ENCODE data around the gene AFMID.
A peak's percentile ranks its signal among the peaks of the same experiment; 100 is the strongest.
"Not testable (repeated sequence)": the region's sequence is repeated elsewhere in the genome, so short reads cannot be mapped to it uniquely, and the experiment has no call there.

The AFMID gene

DNA sequence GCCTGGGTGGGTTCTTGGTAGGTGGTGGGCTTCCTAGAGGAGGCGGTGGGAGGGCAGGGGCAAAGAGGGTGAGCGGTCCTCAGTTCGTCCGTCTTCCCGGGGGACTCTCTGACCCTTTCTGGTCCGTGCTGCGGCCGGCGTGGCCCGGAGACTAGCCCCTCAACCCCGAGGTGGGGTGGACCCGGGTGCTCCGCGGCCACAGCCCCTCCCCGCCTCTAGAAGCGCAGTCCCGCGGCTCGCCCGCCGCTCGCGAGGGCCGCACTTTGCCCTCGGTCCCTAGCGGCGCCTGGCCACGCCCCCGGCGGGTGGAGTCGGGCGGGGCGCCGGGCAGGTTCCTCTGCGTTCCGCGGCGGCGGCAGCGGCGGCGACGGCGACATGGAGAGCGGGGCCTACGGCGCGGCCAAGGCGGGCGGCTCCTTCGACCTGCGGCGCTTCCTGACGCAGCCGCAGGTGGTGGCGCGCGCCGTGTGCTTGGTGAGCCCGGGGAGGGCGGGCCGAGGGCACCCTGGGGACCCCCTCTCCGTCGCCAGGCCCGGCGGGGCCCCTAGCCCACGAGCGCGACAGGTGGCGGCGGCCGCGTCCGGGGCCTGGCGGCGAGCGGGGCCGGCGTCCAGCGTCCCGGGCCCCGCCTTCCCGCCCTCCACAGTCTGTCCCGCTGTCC lies 18.8 kb upstream of the AFMID start, which contains the start of gene SYNGR2:
SYNGR2 (plus strand) TSS at position 340 of the 661 bp plus-strand sequence; CDS start at position 376, 36 bp downstream.
- Histone ChIP-seq H3K4me1 (ENCODE audit: insufficient read depth, low read length) (peaks cover 11% of the 10 kb centered on the region), H3K27me3 (ENCODE audit: insufficient read depth, low read length) (no peaks in the 10 kb centered on the region), H3K9me3 (ENCODE audit: low read length) (no peaks in the 10 kb centered on the region), H3K36me3 (ENCODE audit: insufficient read depth, low read length) (peaks cover 3% of the 10 kb centered on the region), H3K4me3 (ENCODE audit: low read length) (peak within 1 kb of the TSS; percentile 57), H2AFZ (ENCODE audit: low read depth, low read length) (peak within 1 kb of the TSS; percentile 92)

DNA sequence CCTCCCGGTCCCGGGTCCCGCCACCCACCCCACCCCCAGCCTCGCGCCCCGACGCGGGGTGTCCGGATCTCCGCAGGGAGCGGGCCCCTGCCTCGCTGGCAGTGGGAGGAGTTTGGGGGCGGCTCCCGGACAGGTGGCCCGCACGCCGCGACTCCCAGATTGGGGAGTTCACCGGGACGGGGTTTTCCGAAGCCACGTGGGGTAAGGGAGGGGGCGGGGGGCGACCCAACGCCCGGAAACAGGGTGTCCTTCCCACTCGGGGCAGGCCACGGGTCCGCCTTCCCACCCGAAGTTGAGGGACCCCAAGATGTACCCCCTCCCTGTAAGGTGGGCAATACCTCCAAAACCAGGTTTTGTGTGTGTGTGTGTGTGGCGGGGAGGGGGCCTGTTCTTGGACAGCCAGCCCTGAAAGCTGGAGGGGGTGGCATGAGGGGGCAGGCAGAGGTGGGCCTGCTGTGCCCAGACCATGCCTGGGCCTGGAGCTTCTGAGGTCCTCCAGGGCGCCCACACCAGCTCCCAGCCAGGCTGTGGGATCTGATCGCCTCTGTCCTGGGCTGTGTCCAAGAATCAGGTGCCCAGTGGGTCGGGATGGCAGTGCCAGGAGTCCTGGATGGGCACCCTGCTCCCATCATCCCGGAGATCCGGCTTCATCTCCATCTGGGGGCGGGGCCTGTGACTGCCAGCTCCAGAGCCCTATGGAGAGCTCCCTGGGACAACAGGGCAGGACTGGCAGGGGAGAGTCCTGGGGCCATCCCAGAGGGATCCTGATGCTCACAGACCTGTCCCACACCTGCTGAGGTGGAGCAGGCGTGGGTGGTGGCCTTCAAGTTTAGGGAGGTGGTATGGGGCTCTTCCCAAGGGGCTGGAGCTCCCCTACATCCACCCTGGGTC lies 18.0 kb upstream of the AFMID start:
- peak overlapping the region; percentile 92 for H2AFZ ChIP-seq (ENCODE audit: low read depth, low read length)

DNA sequence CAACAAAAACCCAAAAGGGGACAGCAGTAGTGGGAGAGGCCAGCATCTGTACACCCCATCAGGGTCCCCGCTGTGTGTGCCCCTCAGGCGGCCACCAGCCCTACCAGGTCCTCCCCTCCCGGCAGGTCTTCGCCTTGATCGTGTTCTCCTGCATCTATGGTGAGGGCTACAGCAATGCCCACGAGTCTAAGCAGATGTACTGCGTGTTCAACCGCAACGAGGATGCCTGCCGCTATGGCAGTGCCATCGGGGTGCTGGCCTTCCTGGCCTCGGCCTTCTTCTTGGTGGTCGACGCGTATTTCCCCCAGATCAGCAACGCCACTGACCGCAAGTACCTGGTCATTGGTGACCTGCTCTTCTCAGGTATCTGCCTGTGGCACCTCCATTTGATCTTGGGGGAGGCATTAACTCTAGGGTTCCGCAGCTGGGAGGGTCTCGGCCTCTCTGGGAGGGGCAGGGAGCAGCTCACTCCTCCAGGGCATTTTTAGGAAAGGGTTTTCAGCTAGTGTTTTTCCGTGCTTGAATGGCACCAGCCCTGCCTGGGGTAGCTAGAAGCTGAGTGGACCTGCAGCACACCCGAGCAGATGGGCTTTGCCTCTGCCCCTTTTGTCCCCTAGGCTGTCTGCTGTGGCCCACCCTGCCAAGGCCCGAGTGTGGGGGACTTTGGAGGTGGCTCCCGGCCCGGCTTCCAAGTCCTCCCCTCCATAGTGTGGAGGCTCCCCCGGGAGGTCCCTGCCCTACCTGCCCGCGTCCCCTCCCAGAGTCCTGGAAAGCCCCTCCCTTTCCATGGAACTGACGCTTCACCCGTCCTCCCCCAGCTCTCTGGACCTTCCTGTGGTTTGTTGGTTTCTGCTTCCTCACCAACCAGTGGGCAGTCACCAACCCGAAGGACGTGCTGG lies 16.2 kb upstream of the AFMID start:
- peaks cover 21% of the 10 kb centered on the region for H3K36me3 ChIP-seq (ENCODE audit: insufficient read depth, low read length)
- peaks cover 11% of the 10 kb centered on the region for H3K4me1 ChIP-seq (ENCODE audit: insufficient read depth, low read length)
- no peaks in the 10 kb centered on the region for H3K9me3 ChIP-seq (ENCODE audit: low read length)
- H3K27me3 ChIP-seq (ENCODE audit: insufficient read depth, low read length) = no peaks in the 10 kb centered on the region
- no peak overlapping the region for H2AFZ ChIP-seq (ENCODE audit: low read depth, low read length)
- H3K4me3 ChIP-seq (ENCODE audit: low read length) = no peak overlapping the region

More for the DNA sequence above, 18.0 kb upstream of the AFMID start:
- no peaks in the 10 kb centered on the region for H3K27me3 ChIP-seq (ENCODE audit: insufficient read depth, low read length)
- H3K4me1 ChIP-seq (ENCODE audit: insufficient read depth, low read length) = peaks cover 11% of the 10 kb centered on the region
- H3K4me3 ChIP-seq (ENCODE audit: low read length) = peak overlapping the region; percentile 57
- H3K36me3 ChIP-seq (ENCODE audit: insufficient read depth, low read length) = peaks cover 8% of the 10 kb centered on the region
- no peaks in the 10 kb centered on the region for H3K9me3 ChIP-seq (ENCODE audit: low read length)

DNA sequence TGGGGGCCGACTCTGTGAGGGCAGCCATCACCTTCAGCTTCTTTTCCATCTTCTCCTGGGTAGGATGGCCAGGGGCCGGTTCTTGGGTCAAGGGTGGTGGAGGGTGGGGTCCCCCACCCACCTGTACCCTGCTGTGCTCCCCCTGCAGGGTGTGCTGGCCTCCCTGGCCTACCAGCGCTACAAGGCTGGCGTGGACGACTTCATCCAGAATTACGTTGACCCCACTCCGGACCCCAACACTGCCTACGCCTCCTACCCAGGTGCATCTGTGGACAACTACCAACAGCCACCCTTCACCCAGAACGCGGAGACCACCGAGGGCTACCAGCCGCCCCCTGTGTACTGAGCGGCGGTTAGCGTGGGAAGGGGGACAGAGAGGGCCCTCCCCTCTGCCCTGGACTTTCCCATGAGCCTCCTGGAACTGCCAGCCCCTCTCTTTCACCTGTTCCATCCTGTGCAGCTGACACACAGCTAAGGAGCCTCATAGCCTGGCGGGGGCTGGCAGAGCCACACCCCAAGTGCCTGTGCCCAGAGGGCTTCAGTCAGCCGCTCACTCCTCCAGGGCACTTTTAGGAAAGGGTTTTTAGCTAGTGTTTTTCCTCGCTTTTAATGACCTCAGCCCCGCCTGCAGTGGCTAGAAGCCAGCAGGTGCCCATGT lies 15.4 kb upstream of the AFMID start:
- peaks cover 25% of the 10 kb centered on the region for H3K36me3 ChIP-seq (ENCODE audit: insufficient read depth, low read length)

DNA sequence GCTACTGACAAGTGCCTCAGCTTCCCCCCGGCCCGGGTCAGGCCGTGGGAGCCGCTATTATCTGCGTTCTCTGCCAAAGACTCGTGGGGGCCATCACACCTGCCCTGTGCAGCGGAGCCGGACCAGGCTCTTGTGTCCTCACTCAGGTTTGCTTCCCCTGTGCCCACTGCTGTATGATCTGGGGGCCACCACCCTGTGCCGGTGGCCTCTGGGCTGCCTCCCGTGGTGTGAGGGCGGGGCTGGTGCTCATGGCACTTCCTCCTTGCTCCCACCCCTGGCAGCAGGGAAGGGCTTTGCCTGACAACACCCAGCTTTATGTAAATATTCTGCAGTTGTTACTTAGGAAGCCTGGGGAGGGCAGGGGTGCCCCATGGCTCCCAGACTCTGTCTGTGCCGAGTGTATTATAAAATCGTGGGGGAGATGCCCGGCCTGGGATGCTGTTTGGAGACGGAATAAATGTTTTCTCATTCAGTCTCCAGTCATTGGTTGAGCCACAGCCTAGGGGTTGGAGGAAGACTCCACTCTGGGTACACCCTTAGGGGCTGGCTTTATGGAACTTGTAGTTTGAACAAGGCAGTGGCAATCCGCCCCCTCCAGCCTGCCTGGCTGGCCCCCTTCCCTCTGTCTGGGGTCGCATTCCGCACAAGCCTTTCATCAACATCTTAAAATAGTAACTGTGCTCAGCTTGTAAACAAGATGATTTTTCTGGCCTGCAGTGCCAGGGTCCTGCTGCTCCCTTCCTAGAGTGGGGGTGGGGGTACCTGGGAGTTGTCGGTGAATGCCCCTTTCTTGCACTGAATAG lies 14.7 kb upstream of the AFMID start:
- Histone ChIP-seq H3K9me3 (ENCODE audit: low read length) (no peaks in the 10 kb centered on the region), H3K36me3 (ENCODE audit: insufficient read depth, low read length) (peaks cover 25% of the 10 kb centered on the region), H3K4me3 (ENCODE audit: low read length) (no peak overlapping the region), H2AFZ (ENCODE audit: low read depth, low read length) (no peak overlapping the region), H3K4me1 (ENCODE audit: insufficient read depth, low read length) (peaks cover 11% of the 10 kb centered on the region), H3K27me3 (ENCODE audit: insufficient read depth, low read length) (no peaks in the 10 kb centered on the region)

More for the DNA sequence above, 15.4 kb upstream of the AFMID start:
- not testable (repeated sequence) for H3K27me3 ChIP-seq (ENCODE audit: insufficient read depth, low read length); H2AFZ ChIP-seq (ENCODE audit: low read depth, low read length); H3K4me3 ChIP-seq (ENCODE audit: low read length); H3K9me3 ChIP-seq (ENCODE audit: low read length)
- H3K4me1 ChIP-seq (ENCODE audit: insufficient read depth, low read length) = peaks cover 11% of the 10 kb centered on the region

DNA sequence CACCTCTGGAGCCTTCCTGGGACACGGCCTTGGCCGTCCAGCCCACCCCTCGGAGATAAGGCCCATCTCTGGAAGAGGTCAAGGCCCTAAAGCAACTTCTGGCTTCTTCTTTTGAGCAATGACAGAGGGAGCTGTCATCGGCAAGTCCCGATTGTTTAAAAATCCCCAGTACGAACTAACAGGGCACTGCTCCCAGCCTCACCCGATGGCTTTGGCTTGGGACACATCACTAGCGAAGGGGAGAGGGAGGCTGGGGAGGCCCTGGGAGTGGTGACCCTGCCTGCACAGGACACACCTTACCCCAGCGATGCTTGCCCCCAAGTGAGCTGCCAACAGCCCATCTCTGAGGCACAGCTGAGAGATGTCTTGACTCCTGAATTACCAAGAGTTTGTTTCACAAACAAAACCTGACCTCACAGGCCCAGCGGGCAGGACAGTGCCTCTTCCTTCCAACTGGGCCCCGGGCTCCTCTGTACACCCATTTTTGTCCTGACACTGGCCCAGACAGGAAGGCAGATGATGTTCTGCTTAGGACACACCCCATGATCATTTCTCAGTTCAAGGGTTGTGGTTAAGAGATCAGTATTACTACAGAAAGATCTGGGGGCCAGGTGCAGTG lies 14.0 kb upstream of the AFMID start:
- Histone ChIP-seq H2AFZ (ENCODE audit: low read depth, low read length) (no peak overlapping the region), H3K9me3 (ENCODE audit: low read length) (no peaks in the 10 kb centered on the region), H3K4me3 (ENCODE audit: low read length) (no peak overlapping the region), H3K27me3 (ENCODE audit: insufficient read depth, low read length) (no peaks in the 10 kb centered on the region), H3K36me3 (ENCODE audit: insufficient read depth, low read length) (peaks cover 26% of the 10 kb centered on the region), H3K4me1 (ENCODE audit: insufficient read depth, low read length) (peaks cover 7% of the 10 kb centered on the region)

DNA sequence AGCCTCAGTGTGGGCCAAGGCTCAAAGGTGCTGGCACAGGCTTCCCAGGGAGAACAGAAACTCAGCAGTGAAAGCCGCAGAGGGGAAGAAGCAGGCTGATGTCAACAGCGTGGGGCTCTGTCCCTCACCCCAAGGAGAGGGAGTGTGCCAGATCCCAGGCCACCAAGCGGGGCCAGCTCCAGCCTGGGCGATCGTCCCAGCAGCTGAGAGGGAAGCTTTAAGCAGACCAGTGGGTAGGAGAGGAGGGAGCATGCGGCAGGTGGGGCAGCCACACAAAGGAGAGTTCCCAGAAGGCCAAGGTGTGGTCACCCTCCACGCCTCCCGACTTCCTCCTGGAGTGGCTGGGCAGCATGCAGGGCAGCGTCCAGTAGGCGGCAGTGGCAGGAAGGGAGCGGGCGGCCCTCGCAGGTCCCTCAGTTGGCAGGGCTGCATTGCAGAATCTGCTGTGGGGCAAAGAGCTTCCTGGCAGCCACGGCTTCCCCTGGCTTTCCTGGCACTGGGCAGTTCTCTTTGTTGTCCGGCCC lies 12.8 kb upstream of the AFMID start:
- Histone ChIP-seq H3K9me3 (ENCODE audit: low read length) (no peaks in the 10 kb centered on the region), H2AFZ (ENCODE audit: low read depth, low read length) (no peak overlapping the region), H3K36me3 (ENCODE audit: insufficient read depth, low read length) (peaks cover 37% of the 10 kb centered on the region), H3K4me1 (ENCODE audit: insufficient read depth, low read length) (peaks cover 2% of the 10 kb centered on the region), H3K27me3 (ENCODE audit: insufficient read depth, low read length) (no peaks in the 10 kb centered on the region), H3K4me3 (ENCODE audit: low read length) (no peak overlapping the region)

DNA sequence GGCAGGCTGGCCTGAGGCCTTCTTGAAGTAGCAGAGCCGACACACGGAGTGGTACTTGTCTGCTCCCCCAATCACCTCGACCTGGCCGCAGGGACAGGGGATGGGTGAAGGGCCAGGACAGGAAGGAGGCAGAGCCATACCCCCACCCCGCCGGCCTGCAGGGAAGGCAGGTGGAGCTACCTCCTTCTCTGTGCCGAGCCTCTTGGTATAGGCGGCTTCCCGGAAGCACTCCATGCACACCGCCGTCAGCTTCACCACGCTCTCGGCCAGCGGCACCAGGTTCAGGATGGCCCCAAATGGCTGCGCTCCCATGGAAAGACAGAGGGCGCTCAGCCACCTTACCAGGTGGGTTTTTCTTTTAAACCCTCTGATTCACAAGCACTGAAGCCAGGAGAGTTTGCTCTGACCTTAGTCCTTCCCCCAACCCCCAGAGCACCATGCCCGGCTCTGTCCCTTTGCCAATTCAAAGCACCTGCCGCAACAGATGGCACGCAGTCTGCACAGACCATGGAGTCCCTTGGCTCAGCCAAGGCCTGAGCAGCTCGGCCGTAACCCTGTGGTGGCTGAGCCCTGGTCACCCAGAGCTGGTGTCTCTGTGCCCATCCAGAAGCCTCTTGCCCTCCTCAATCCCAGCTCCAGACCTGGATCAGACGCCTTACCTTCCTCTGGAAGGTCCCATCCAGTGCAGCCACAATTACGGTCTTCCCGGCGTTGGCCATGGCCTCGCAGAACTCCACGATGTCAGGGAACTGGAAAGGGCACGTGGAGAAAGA lies 12.1 kb upstream of the AFMID start:
- Histone ChIP-seq H3K4me3 (ENCODE audit: low read length) (no peak overlapping the region), H3K27me3 (ENCODE audit: insufficient read depth, low read length) (no peaks in the 10 kb centered on the region), H2AFZ (ENCODE audit: low read depth, low read length) (no peak overlapping the region), H3K4me1 (ENCODE audit: insufficient read depth, low read length) (peaks cover 2% of the 10 kb centered on the region), H3K36me3 (ENCODE audit: insufficient read depth, low read length) (peaks cover 43% of the 10 kb centered on the region), H3K9me3 (ENCODE audit: low read length) (no peaks in the 10 kb centered on the region)

DNA sequence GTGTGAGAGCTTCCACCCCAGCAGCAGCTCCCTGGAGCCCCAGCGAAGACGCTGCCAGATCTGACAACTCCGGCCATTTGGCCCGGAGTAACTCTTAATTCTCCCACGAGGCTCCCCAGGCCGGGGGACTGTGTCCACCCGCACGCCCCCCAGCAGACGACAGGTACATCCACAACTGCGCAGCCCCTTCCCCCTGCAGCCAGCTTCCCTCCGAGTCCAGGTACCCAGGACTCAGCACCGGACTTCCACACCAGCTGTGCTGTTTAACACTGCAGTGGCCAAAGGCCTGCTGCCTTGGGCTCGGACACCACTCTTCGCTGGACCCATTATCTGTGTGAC lies 11.6 kb upstream of the AFMID start:
- peaks cover 2% of the 10 kb centered on the region for H3K4me1 ChIP-seq (ENCODE audit: insufficient read depth, low read length)
- no peak overlapping the region for H3K4me3 ChIP-seq (ENCODE audit: low read length)
- no peaks in the 10 kb centered on the region for H3K27me3 ChIP-seq (ENCODE audit: insufficient read depth, low read length)
- no peak overlapping the region for H2AFZ ChIP-seq (ENCODE audit: low read depth, low read length)
- H3K9me3 ChIP-seq (ENCODE audit: low read length) = no peaks in the 10 kb centered on the region
- peaks cover 45% of the 10 kb centered on the region for H3K36me3 ChIP-seq (ENCODE audit: insufficient read depth, low read length)

DNA sequence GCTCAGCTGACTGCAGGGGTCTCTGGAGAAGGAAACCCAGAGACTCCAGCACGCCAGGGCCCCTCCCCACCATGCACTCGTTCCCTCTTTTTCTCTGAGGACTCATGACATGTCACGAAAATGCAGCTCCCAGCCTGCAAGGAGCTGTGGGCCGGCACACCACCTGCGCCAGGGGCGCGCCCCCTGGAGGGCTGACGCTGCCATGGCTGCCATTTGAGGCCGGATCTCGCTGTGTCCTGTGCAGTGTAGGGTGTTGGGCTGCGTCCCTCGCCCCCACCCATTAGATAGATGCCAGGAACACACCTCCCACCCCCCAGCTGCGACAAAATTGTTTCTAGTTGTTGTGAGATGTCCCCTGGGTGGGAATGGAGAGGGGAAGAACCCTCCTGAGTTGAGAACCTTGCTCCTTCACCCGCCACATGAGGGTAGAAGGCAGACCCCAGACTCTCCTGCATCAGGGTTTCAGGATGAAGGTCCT lies 10.6 kb upstream of the AFMID start:
- peaks cover 45% of the 10 kb centered on the region for H3K36me3 ChIP-seq (ENCODE audit: insufficient read depth, low read length)
- H2AFZ ChIP-seq (ENCODE audit: low read depth, low read length) = no peak overlapping the region
- no peak overlapping the region for H3K4me3 ChIP-seq (ENCODE audit: low read length)
- no peaks in the 10 kb centered on the region for H3K27me3 ChIP-seq (ENCODE audit: insufficient read depth, low read length)
- H3K4me1 ChIP-seq (ENCODE audit: insufficient read depth, low read length) = peaks cover 2% of the 10 kb centered on the region
- H3K9me3 ChIP-seq (ENCODE audit: low read length) = no peaks in the 10 kb centered on the region

DNA sequence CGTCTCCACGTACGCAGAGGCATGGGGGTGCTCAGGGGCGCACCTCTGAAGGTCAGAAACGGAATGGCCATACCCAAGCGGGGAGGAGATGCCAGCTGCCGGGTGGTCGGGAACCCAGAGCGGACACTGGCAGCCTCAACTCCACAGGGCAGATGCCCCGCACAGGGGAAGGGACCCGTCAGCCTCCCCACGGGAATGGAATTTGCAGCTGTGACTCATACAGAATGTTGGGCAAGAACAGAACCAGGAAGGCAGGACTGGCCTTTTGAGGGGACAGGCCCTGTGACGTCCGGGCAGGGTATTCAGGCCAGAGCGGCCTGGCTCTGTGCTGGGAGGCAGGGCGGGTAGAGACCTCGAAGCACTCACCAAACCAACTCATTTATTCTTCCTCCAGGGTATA lies 7.8 kb upstream of the AFMID start:
- H3K36me3 ChIP-seq (ENCODE audit: insufficient read depth, low read length) = peaks cover 60% of the 10 kb centered on the region
- no peak overlapping the region for H2AFZ ChIP-seq (ENCODE audit: low read depth, low read length)
- peaks cover 7% of the 10 kb centered on the region for H3K4me1 ChIP-seq (ENCODE audit: insufficient read depth, low read length)
- H3K4me3 ChIP-seq (ENCODE audit: low read length) = no peak overlapping the region
- H3K27me3 ChIP-seq (ENCODE audit: insufficient read depth, low read length) = no peaks in the 10 kb centered on the region
- H3K9me3 ChIP-seq (ENCODE audit: low read length) = no peaks in the 10 kb centered on the region

Data from neuron (in vitro differentiated cells).